A549 (cell line): Measurements from ENCODE around the gene EFHC2. TPM values are rescaled to one million over a fixed set of nuclear protein-coding genes. Genes with fewer than 3 reads are reported as not detected.
A peak's percentile ranks its signal among the peaks of the same experiment; 100 is the strongest.

Experiments used
- ATAC-seq, 2 experiments: fragments of 200-7000 bp in 1 of 2; fragments of >200 bp in 1 of 2; cut with Nextera tagmentation in 1 of 2; cut with Tn5 transposase in 1 of 2; 3 replicates each; pipeline versions ENCODE4 v1.8.0 to v1.9.1; 2018 to 2020; ENCODE audit warnings: mild to moderate bottlenecking in 1 of 2, moderate library complexity in 1 of 2
- CTCF ChIA-PET: fragments of 300-600 bp; sonication (Branson Sonifier 250); formaldehyde crosslinking; extraction: SDS; loops from one replicate; lab custom pipeline; 2021; ENCODE audit warnings: antibody characterized with exemption, inconsistent platforms; lab: Yijun Ruan, JAX
- POLR2A ChIA-PET: fragments of 350-600 bp; formaldehyde crosslinking; extraction: SDS; loops from one replicate; lab custom pipeline; 2021; ENCODE audit warnings: antibody characterized with exemption, inconsistent platforms; lab: Yijun Ruan, JAX
- DNase-seq, 2 experiments: peaks; one replicate each; pipeline versions ENCODE4 v3.0.0 to v3.0.0-alpha.2; 2011 to 2016; ENCODE audit warnings: low read depth in 1 of 2, low spot score in 1 of 2
- FAIRE-seq: peaks from 2 replicates; lab custom pipeline; 2011; peaks lifted over from hg19 to GRCh38; lab: Jason Lieb, UNC
- H3K27ac ChIP-seq, 2 experiments: fragments of >200 bp; sonication (Bioruptor Twin); formaldehyde crosslinking; 3 replicates each; pipeline ENCODE4 v1.5.1; 2016 to 2017
- H3K4me1 ChIP-seq: fragments of >200 bp; sonication (Bioruptor Twin); formaldehyde crosslinking; 3 replicates; pipeline ENCODE4 v1.6.1; 2016
- H3K4me2 ChIP-seq: fragments of >200 bp; sonication (Bioruptor Twin); formaldehyde crosslinking; 3 replicates; pipeline ENCODE4 v1.6.1; 2016
- H3K4me3 ChIP-seq: fragments of >200 bp; sonication (Bioruptor Twin); formaldehyde crosslinking; 3 replicates; pipeline ENCODE4 v1.5.1; 2016
- H3K9me3 ChIP-seq: fragments of >200 bp; sonication (Bioruptor Twin); formaldehyde crosslinking; 3 replicates; pipeline ENCODE4 v1.6.1; 2016
- CBX8 ChIP-seq: fragments of 200-600 bp; sonication (generic); IDR thresholded peaks from 2 replicates; pipeline ENCODE4 v1.6.1; 2016
- CEBPB ChIP-seq, 2 experiments: fragments of >200 bp in 1 of 2; sonication (Bioruptor Twin) in 1 of 2; formaldehyde crosslinking in 1 of 2; IDR thresholded peaks; 2 replicates each; pipeline ENCODE4 v1.6.1; 2012 to 2016
- CHD2 ChIP-seq: fragments of 150-350 bp; IDR thresholded peaks from 2 replicates; pipeline ENCODE4 v1.6.1; 2014; ENCODE audit warnings: low read length; ENCODE audit not compliant: partially characterized antibody
- CHD4 ChIP-seq: fragments of 200-600 bp; sonication (generic); IDR thresholded peaks from 2 replicates; pipeline ENCODE4 v1.6.1; 2016; ENCODE audit warnings: antibody characterized with exemption, mild to moderate bottlenecking, borderline replicate concordance
- ELK1 ChIP-seq: fragments of 150-350 bp; IDR thresholded peaks from 2 replicates; pipeline ENCODE4 v1.6.1; 2014; ENCODE audit warnings: low read depth, mild to moderate bottlenecking, low read length
- ESRRA ChIP-seq: fragments of 150-350 bp; IDR thresholded peaks from 2 replicates; pipeline ENCODE4 v1.6.1; 2014; ENCODE audit warnings: mild to moderate bottlenecking, low read length, borderline replicate concordance
- FOXS1 ChIP-seq: fragments of 250-450 bp; sonication (Bioruptor Pico); IDR thresholded peaks from 2 replicates; pipeline ENCODE4 v1.5.0; 2020; ENCODE audit warnings: mild to moderate bottlenecking, moderate library complexity
- HEYL ChIP-seq: fragments of 250-450 bp; sonication (Bioruptor Pico); IDR thresholded peaks from 2 replicates; pipeline ENCODE4 v1.8.0; 2021; ENCODE audit warnings: mild to moderate bottlenecking, moderate library complexity
- HOXB5 ChIP-seq: fragments of 250-450 bp; sonication (Bioruptor Pico); IDR thresholded peaks from 2 replicates; pipeline ENCODE4 v1.5.0; 2020; ENCODE audit warnings: mild to moderate bottlenecking, moderate library complexity
- JUNB ChIP-seq: fragments of >200 bp; sonication (Bioruptor Twin); formaldehyde crosslinking; IDR thresholded peaks from 2 replicates; pipeline ENCODE4 v1.6.1; 2016
- RARB ChIP-seq: fragments of 250-450 bp; sonication (Bioruptor Pico); IDR thresholded peaks from 2 replicates; pipeline ENCODE4 v1.8.0; 2021; ENCODE audit warnings: mild to moderate bottlenecking, moderate library complexity
- REST ChIP-seq: fragments of 200-600 bp; sonication (generic); IDR thresholded peaks from 2 replicates; pipeline ENCODE4 v1.6.1; 2016; ENCODE audit warnings: antibody characterized with exemption, mild to moderate bottlenecking, moderate library complexity
- TP53 ChIP-seq: fragments of 250-450 bp; sonication (Bioruptor Pico); IDR thresholded peaks from 2 replicates; pipeline ENCODE4 v1.5.0; 2021; ENCODE audit warnings: mild to moderate bottlenecking, moderate library complexity
- USF2 ChIP-seq: fragments of 450-650 bp; IDR thresholded peaks from 2 replicates; pipeline ENCODE4 v1.6.1; 2014; ENCODE audit warnings: antibody characterized with exemption
- ZC3H11A ChIP-seq: fragments of 450-650 bp; IDR thresholded peaks from 2 replicates; pipeline ENCODE4 v1.6.1; 2014; ENCODE audit warnings: antibody characterized with exemption, mild to moderate bottlenecking
- ZFP36 ChIP-seq: fragments of 450-650 bp; IDR thresholded peaks from 2 replicates; pipeline ENCODE4 v1.6.1; 2014; ENCODE audit warnings: borderline replicate concordance; ENCODE audit not compliant: partially characterized antibody
- ZNF302 ChIP-seq: fragments of 250-450 bp; sonication (Bioruptor Pico); IDR thresholded peaks from 2 replicates; pipeline ENCODE4 v1.9.0; 2021; ENCODE audit warnings: inconsistent platforms, mild to moderate bottlenecking, moderate library complexity
- ZSCAN20 ChIP-seq: fragments of 250-450 bp; sonication (Bioruptor Pico); IDR thresholded peaks from 2 replicates; pipeline ENCODE4 v1.8.0; 2022; ENCODE audit warnings: mild to moderate bottlenecking, moderate library complexity
- WGBS: methylation state at CpG from one replicate; pipeline ENCODE4 v1.1.6; 2017; ENCODE audit errors: missing lambda C conversion rate; 5-methylcytosine and 5-hydroxymethylcytosine counted together
- polyA plus RNA-seq, 4 experiments: library from polyadenylated mRNA; depleted of rRNA in 3 of 4; stranded (reverse); fragments of >200 nt; fragmentation: RNase III in 1 of 4; extraction: RNeasy Plus Mini Kit Qiagen cat#74134 plus additional on column Dnase treatment in 1 of 4; gene quantifications; 2 replicates in 3 of 4; 3 replicates in 1 of 4; pipeline ENCODE4 v1.2.3, GENCODE V29; 2011 to 2017
- TF ChIP-seq, protein P1 (sequence below): IDR thresholded peaks from 2 replicates; pipeline ENCODE4 v1.6.1; 2012; ENCODE audit warnings: low read depth, borderline replicate concordance

EFHC2 gene
- polyA plus RNA-seq, 2 of the 4 experiments (the other 2 are of a cell fraction), result 0.48 to 0.80 TPM

DNA sequence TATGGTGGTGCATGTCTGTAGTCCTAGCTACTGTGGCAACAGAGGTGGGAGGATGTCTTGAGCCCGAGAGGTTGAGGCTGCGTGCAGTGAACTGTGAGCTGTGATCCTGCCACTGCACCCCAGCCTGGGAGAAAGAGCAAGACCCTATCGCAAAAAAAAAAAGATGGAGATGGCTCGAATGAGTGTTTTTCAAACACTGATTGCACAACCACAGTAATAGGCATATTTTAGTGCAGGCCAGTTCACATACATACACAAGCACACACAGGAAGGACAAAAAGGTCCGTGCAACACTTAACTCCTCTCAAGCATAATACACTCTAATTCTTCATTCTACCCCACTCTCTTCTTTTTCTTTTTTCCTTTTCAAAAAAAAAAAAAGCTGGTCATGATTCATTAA, 5.1 kb downstream of the EFHC2 start (continued):
- no peak for TF ChIP-seq ZNF302
- no peak for TF ChIP-seq USF2
- TF ChIP-seq HEYL, result no peak
- TF ChIP-seq CHD4, result no peak

DNA sequence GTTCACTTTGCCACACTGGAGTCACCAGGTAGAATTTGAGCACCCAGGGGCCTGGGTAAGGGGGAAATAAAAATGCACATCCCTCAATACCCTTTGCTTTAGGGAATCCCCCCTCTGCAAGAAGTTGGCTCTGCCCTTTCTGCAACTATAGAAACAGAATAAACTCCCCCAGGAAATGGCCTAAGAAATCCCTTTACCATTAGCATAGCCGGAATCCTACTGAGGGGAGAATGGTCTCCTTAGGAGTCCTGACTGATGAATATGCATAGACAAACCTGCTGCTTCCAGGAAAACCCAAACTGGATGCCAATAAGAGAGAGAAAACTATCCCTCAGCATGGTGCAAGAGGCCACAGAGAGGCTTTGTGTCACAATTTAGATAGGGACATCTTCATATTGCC, 11.0 kb downstream of the EFHC2 start:
- ATAC-seq, result no peak

GRCh38 chrX:44330227-44330626, 13.2 kb downstream of the EFHC2 start:
- no peaks in the 10 kb centered on the region for H3K9me3 ChIP-seq
- H3K4me2 ChIP-seq, result no peak overlapping the region
- ATAC-seq (no peak), DNase-seq (no peak), FAIRE-seq (no peak)
- H3K4me1 ChIP-seq, result no peaks in the 10 kb centered on the region
- 22% methylated on average over 3 of the region's 3 CpGs for WGBS
- TF ChIP-seq ZSCAN20 (no peak), HOXB5 (CRISPR knock-in tag) (no peak), TP53 (CRISPR knock-in tag) (no peak), ELK1 (no peak), ZNF302 (no peak), RARB (CRISPR knock-in tag) (no peak), HEYL (no peak), FOXS1 (CRISPR knock-in tag) (no peak), CEBPB (IDR thresholded peaks at IDR 0.05) (no peak)
- CTCF ChIA-PET, result no interaction called here
- no peak overlapping the region for H3K27ac ChIP-seq
- no peak overlapping the region for H3K4me3 ChIP-seq
- POLR2A ChIA-PET, result no interaction called here

More for the DNA sequence above, 11.0 kb downstream of the EFHC2 start:
- 0% methylated on average over 1 of the region's 1 CpG for WGBS
- TF ChIP-seq ESRRA, result no peak
- TF ChIP-seq, protein P1, sequence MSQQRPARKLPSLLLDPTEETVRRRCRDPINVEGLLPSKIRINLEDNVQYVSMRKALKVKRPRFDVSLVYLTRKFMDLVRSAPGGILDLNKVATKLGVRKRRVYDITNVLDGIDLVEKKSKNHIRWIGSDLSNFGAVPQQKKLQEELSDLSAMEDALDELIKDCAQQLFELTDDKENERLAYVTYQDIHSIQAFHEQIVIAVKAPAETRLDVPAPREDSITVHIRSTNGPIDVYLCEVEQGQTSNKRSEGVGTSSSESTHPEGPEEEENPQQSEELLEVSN, result no peak
- no peak for TF ChIP-seq ZC3H11A
- TF ChIP-seq CHD2, result no peak
- no peak for TF ChIP-seq ZFP36
- no peak for TF ChIP-seq CEBPB (IDR thresholded peaks at IDR 0.05)
- TF ChIP-seq JUNB, result no peak
- TF ChIP-seq CBX8, result no peak
- no peak for TF ChIP-seq REST
- DNase-seq, result no peak
- no peaks in the 10 kb centered on the region for H3K9me3 ChIP-seq
- H3K4me1 ChIP-seq, result no peaks in the 10 kb centered on the region
- H3K4me2 ChIP-seq, result no peak overlapping the region
- ChIA-PET POLR2A (no interaction called here), CTCF (no interaction called here)
- peak; percentile 23 for FAIRE-seq
- no peak overlapping the region for H3K27ac ChIP-seq
- H3K4me3 ChIP-seq, result no peak overlapping the region
